ENCODE measurements around the gene UBE2J2. TPM values are rescaled to one million over a fixed set of nuclear protein-coding genes. Genes with fewer than 3 reads are reported as not detected.

Gene UBE2J2
- total and polyA plus RNA-seq, 4 donors: 21.0 to 30.4 (median 25.8) TPM

DNA sequence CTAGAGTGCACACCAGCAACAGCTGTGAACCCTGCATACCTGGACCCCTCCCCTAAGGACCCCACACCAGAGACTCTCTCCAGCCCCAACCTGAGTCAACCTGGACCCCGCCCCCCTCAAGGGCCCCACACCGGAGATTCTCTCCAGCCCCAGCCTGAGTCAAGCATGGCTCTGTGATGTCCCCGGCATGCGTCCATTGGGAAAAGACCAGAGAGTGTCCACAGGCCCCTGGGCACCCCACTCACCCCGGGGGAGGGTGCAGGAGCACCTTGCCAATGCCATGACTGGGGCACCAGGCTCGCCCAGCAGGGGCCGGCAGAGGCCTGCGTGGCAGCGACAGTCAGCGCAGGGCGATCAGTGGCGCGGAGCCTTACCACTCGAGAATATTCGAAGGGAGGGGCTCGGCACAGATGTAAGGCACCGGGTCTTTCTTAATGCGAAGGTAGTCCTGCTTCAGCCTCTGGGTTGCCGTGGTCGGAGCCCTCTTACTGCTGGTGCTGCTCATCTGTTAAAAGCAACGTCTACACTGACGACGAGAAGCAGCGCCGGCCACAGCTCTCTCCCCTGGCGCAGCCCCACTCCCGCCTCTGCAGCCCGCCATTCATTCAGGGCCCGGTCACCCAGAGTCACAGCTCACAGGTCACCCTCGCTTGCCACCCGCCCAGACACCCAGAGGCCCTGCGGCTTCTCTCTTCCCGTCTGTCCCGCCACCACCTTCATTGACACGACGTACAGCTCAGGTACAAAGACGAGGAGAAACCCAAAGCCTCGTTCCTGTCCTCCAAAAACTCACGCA is 6.0 kb downstream of the UBE2J2 start:
- TF ChIP-seq HNF4A (conservative IDR thresholded peaks at IDR 0.05) (no peak), YY1 (IDR thresholded peaks at IDR 0.05) (no peak), GABPA (IDR thresholded peaks at IDR 0.05 in 1 of 2, conservative IDR thresholded peaks at IDR 0.05 in 1 of 2) (no peak), NR2F2 (IDR thresholded peaks at IDR 0.05) (no peak), SP1 (IDR thresholded peaks at IDR 0.05) (no peak), EGR1 (IDR thresholded peaks at IDR 0.05; ENCODE audit: low read depth in 2 of 2) (no peak), RAD21 (IDR thresholded peaks at IDR 0.05) (no peak), JUND (IDR thresholded peaks at IDR 0.05) (no peak), RXRA (IDR thresholded peaks at IDR 0.05) (no peak), ATF3 (IDR thresholded peaks at IDR 0.05) (no peak), MAX (IDR thresholded peaks at IDR 0.05) (no peak), FOXA2 (IDR thresholded peaks at IDR 0.05) (no peak), HNF4G (IDR thresholded peaks at IDR 0.05) (no peak)
- TF ChIP-seq, protein P1, sequence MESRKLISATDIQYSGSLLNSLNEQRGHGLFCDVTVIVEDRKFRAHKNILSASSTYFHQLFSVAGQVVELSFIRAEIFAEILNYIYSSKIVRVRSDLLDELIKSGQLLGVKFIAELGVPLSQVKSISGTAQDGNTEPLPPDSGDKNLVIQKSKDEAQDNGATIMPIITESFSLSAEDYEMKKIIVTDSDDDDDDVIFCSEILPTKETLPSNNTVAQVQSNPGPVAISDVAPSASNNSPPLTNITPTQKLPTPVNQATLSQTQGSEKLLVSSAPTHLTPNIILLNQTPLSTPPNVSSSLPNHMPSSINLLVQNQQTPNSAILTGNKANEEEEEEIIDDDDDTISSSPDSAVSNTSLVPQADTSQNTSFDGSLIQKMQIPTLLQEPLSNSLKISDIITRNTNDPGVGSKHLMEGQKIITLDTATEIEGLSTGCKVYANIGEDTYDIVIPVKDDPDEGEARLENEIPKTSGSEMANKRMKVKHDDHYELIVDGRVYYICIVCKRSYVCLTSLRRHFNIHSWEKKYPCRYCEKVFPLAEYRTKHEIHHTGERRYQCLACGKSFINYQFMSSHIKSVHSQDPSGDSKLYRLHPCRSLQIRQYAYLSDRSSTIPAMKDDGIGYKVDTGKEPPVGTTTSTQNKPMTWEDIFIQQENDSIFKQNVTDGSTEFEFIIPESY (IDR thresholded peaks at IDR 0.05): no peak
- TF ChIP-seq, protein P2, sequence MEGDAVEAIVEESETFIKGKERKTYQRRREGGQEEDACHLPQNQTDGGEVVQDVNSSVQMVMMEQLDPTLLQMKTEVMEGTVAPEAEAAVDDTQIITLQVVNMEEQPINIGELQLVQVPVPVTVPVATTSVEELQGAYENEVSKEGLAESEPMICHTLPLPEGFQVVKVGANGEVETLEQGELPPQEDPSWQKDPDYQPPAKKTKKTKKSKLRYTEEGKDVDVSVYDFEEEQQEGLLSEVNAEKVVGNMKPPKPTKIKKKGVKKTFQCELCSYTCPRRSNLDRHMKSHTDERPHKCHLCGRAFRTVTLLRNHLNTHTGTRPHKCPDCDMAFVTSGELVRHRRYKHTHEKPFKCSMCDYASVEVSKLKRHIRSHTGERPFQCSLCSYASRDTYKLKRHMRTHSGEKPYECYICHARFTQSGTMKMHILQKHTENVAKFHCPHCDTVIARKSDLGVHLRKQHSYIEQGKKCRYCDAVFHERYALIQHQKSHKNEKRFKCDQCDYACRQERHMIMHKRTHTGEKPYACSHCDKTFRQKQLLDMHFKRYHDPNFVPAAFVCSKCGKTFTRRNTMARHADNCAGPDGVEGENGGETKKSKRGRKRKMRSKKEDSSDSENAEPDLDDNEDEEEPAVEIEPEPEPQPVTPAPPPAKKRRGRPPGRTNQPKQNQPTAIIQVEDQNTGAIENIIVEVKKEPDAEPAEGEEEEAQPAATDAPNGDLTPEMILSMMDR (IDR thresholded peaks at IDR 0.05; ENCODE audit: low read depth, low read length, missing input control): no peak
- WGBS: 97% methylated on average over 39 of the region's 39 CpGs
- DNase-seq (ENCODE audit: low spot score): no peak

GRCh38 chr1:1264868-1265272 is 8.8 kb downstream of the UBE2J2 start:
- no peak overlapping the region for H3K27ac ChIP-seq (ENCODE audit: low read depth in 1 of 2, low read length in 2 of 2)
- H3K9ac ChIP-seq (ENCODE audit: low read depth in 1 of 2, low read length in 2 of 2): no peak overlapping the region
- no peak for TF ChIP-seq FOXA1 (IDR thresholded peaks at IDR 0.05)
- TF ChIP-seq MAX (IDR thresholded peaks at IDR 0.05): no peak
- no peak for TF ChIP-seq TAF1 (conservative IDR thresholded peaks at IDR 0.05)
- no peak for TF ChIP-seq HNF4A (conservative IDR thresholded peaks at IDR 0.05)
- TF ChIP-seq REST (IDR thresholded peaks at IDR 0.05): no peak
- no peak for TF ChIP-seq GABPA (IDR thresholded peaks at IDR 0.05 in 1 of 2, conservative IDR thresholded peaks at IDR 0.05 in 1 of 2)
- no peak for TF ChIP-seq SP1 (IDR thresholded peaks at IDR 0.05)
- TF ChIP-seq, protein P1 (IDR thresholded peaks at IDR 0.05): no peak
- TF ChIP-seq RXRA (IDR thresholded peaks at IDR 0.05): no peak
- TF ChIP-seq, protein P2 (IDR thresholded peaks at IDR 0.05; ENCODE audit: low read depth, low read length, missing input control): no peak
- no peak for TF ChIP-seq EGR1 (IDR thresholded peaks at IDR 0.05; ENCODE audit: low read depth in 2 of 2)
- no peak for TF ChIP-seq NR2F2 (IDR thresholded peaks at IDR 0.05)

More for the DNA sequence above, 6.0 kb downstream of the UBE2J2 start:
- peaks cover 8 to 24% (median 20%) of the 10 kb centered on the region in 4 donors for H3K4me1 ChIP-seq (ENCODE audit: control insufficient read depth in 4 of 4, insufficient read depth in 4 of 4, low read length in 3 of 4)
- no peaks in the 10 kb centered on the region for H3K27me3 ChIP-seq (ENCODE audit: control insufficient read depth in 4 of 4, insufficient read depth in 4 of 4, low read length in 3 of 4)
- H3K9me3 ChIP-seq (ENCODE audit: control insufficient read depth in 4 of 4, low read length in 3 of 4): no peaks in the 10 kb centered on the region
- no peak overlapping the region for H3K4me3 ChIP-seq (ENCODE audit: low read depth in 1 of 3, low read length in 3 of 3)
- H3K27ac ChIP-seq (ENCODE audit: low read depth in 1 of 2, low read length in 2 of 2): no peak overlapping the region
- H3K36me3 ChIP-seq (ENCODE audit: control insufficient read depth in 4 of 4, insufficient read depth in 3 of 4, low read depth in 1 of 4, low read length in 3 of 4): peaks cover 11 to 30% (median 17%) of the 10 kb centered on the region in 4 donors
- no peak overlapping the region for H3K9ac ChIP-seq (ENCODE audit: low read depth in 1 of 2, low read length in 2 of 2)

More at GRCh38 chr1:1264868-1265272, 8.8 kb downstream of the UBE2J2 start:
- peaks cover 13 to 39% (median 26%) of the 10 kb centered on the region in 4 donors for H3K36me3 ChIP-seq (ENCODE audit: control insufficient read depth in 4 of 4, insufficient read depth in 3 of 4, low read depth in 1 of 4, low read length in 3 of 4)
- H3K4me1 ChIP-seq (ENCODE audit: control insufficient read depth in 4 of 4, insufficient read depth in 4 of 4, low read length in 3 of 4): no peaks in the 10 kb centered on the region
- no peaks in the 10 kb centered on the region for H3K27me3 ChIP-seq (ENCODE audit: control insufficient read depth in 4 of 4, insufficient read depth in 4 of 4, low read length in 3 of 4)
- H3K4me3 ChIP-seq (ENCODE audit: low read depth in 1 of 3, low read length in 3 of 3): no peak overlapping the region
- no peaks in the 10 kb centered on the region for H3K9me3 ChIP-seq (ENCODE audit: control insufficient read depth in 4 of 4, low read length in 3 of 4)
- WGBS: 86% methylated on average over 10 of the region's 10 CpGs
- DNase-seq (ENCODE audit: low spot score): no peak
